ENCODE results near the gene INHBC. TPM values are rescaled to one million over a fixed set of nuclear protein-coding genes. Genes with fewer than 3 reads are reported as not detected.

The INHBC gene
- total RNA-seq, 1 donor from 2014 or later: not detected

GRCh38 chr12:57473392-57473791 lies 38.8 kb downstream of the INHBC start:
- Mint-ChIP-seq H3K9me3 (no peaks in the 10 kb centered on the region), H3K4me3 (no peak overlapping the region), H3K27me3 (no peaks in the 10 kb centered on the region), H3K36me3 (ENCODE audit: low read depth) (peaks cover 65% of the 10 kb centered on the region), H3K4me1 (peaks cover 42% of the 10 kb centered on the region), H3K27ac (peak overlapping the region; percentile 2)
- intact Hi-C loops (cut with micrococcal nuclease): loop anchor here (10.0 kb wide), 1 partner anchor 221 kb away; the partner anchor contains the start of gene OS9
- DNase-seq: no peak

GRCh38 chr12:57473886-57474285 lies 39.3 kb downstream of the INHBC start:
- Mint-ChIP-seq H3K4me1 (peaks cover 47% of the 10 kb centered on the region), H3K27ac (peak overlapping the region; percentile 68), H3K4me3 (peak overlapping the region; percentile 72), H3K27me3 (no peaks in the 10 kb centered on the region), H3K36me3 (ENCODE audit: low read depth) (peaks cover 67% of the 10 kb centered on the region), H3K9me3 (no peaks in the 10 kb centered on the region)
- DNase-seq: no peak
- intact Hi-C loops (cut with micrococcal nuclease): loop anchor here (10.0 kb wide), 1 partner anchor 221 kb away; the partner anchor contains the start of gene OS9

- DNase-seq: no peak
- Mint-ChIP-seq H3K4me1 (peaks cover 51% of the 10 kb centered on the region), H3K36me3 (ENCODE audit: low read depth) (peaks cover 65% of the 10 kb centered on the region), H3K9me3 (no peaks in the 10 kb centered on the region), H3K4me3 (peak overlapping the region; percentile 72), H3K27me3 (no peaks in the 10 kb centered on the region), H3K27ac (peak overlapping the region; percentile 68)
- intact Hi-C loops (cut with micrococcal nuclease): loop anchor here (10.0 kb wide), 1 partner anchor 220 kb away; the partner anchor contains the start of gene OS9
Measured at GRCh38 chr12:57474430-57474829, 39.8 kb downstream of the INHBC start.

- Mint-ChIP-seq H3K27me3 (no peaks in the 10 kb centered on the region), H3K4me1 (peaks cover 55% of the 10 kb centered on the region), H3K4me3 (peak overlapping the region; percentile 72), H3K9me3 (no peaks in the 10 kb centered on the region), H3K36me3 (ENCODE audit: low read depth) (peaks cover 64% of the 10 kb centered on the region), H3K27ac (peak overlapping the region; percentile 68)
- no peak for DNase-seq
- intact Hi-C loops (cut with micrococcal nuclease): loop anchor here (5.0 to 10.0 kb wide), 3 partner anchors 220 to 468 kb away; partner anchors contain the start of genes OS9 and ZBTB39
Measured at GRCh38 chr12:57474862-57475261, 40.3 kb downstream of the INHBC start.

- Mint-ChIP-seq H3K4me1 (peaks cover 62% of the 10 kb centered on the region), H3K4me3 (peak overlapping the region; percentile 96)
- intact Hi-C loops (cut with micrococcal nuclease): loop anchor here (1.0 to 10.0 kb wide), 4 partner anchors 16 to 468 kb away; partner anchors contain the start of genes GLI1, OS9 and ZBTB39
Measured at GRCh38 chr12:57475271-57476161, 40.9 kb downstream of the INHBC start.

GRCh38 chr12:57476162-57476992 lies 41.8 kb downstream of the INHBC start:
- H3K9me3 Mint-ChIP-seq: no peaks in the 10 kb centered on the region
- DNase-seq: peak; percentile 93
- intact Hi-C loops (cut with micrococcal nuclease): loop anchor here (1.0 to 10.0 kb wide), 4 partner anchors 17 to 469 kb away; partner anchors contain the start of genes GLI1, OS9 and ZBTB39
- H3K4me1 Mint-ChIP-seq: peaks cover 68% of the 10 kb centered on the region
- no peaks in the 10 kb centered on the region for H3K27me3 Mint-ChIP-seq
- H3K36me3 Mint-ChIP-seq (ENCODE audit: low read depth): peaks cover 60% of the 10 kb centered on the region
- H3K4me3 Mint-ChIP-seq: peak overlapping the region; percentile 96
- H3K27ac Mint-ChIP-seq: peak overlapping the region; percentile 97

More at GRCh38 chr12:57475271-57476161, 40.9 kb downstream of the INHBC start:
- no peak for DNase-seq
- peaks cover 64% of the 10 kb centered on the region for H3K36me3 Mint-ChIP-seq (ENCODE audit: low read depth)
- H3K9me3 Mint-ChIP-seq: no peaks in the 10 kb centered on the region
- H3K27ac Mint-ChIP-seq: peak overlapping the region; percentile 97
- no peaks in the 10 kb centered on the region for H3K27me3 Mint-ChIP-seq

- Mint-ChIP-seq H3K4me3 (peak overlapping the region; percentile 96), H3K4me1 (peaks cover 71% of the 10 kb centered on the region), H3K27ac (peak overlapping the region; percentile 97), H3K36me3 (ENCODE audit: low read depth) (peaks cover 55% of the 10 kb centered on the region), H3K9me3 (no peaks in the 10 kb centered on the region), H3K27me3 (no peaks in the 10 kb centered on the region)
- DNase-seq: peak; percentile 76
- intact Hi-C loops (cut with micrococcal nuclease): loop anchor here (1.0 to 10.0 kb wide), 4 partner anchors 18 to 470 kb away; partner anchors contain the start of genes GLI1, OS9 and ZBTB39
Measured at GRCh38 chr12:57476993-57477709, 42.6 kb downstream of the INHBC start.

GRCh38 chr12:57477710-57478681 lies 43.4 kb downstream of the INHBC start:
- intact Hi-C loops (cut with micrococcal nuclease): loop anchor here (1.0 to 10.0 kb wide), 5 partner anchors 16 to 471 kb away; partner anchors contain the start of genes OS9, PIP4K2C and ZBTB39
- H3K4me3 Mint-ChIP-seq: peak overlapping the region; percentile 96
- H3K36me3 Mint-ChIP-seq (ENCODE audit: low read depth): peaks cover 49% of the 10 kb centered on the region
- peak overlapping the region; percentile 97 for H3K27ac Mint-ChIP-seq
- peak; percentile 87 for DNase-seq
- no peaks in the 10 kb centered on the region for H3K9me3 Mint-ChIP-seq
- no peaks in the 10 kb centered on the region for H3K27me3 Mint-ChIP-seq
- H3K4me1 Mint-ChIP-seq: peaks cover 66% of the 10 kb centered on the region

GRCh38 chr12:57479043-57479375 lies 44.4 kb downstream of the INHBC start:
- Mint-ChIP-seq H3K4me3 (peak overlapping the region; percentile 96), H3K4me1 (peaks cover 63% of the 10 kb centered on the region), H3K9me3 (no peaks in the 10 kb centered on the region), H3K36me3 (ENCODE audit: low read depth) (peaks cover 42% of the 10 kb centered on the region), H3K27ac (peak overlapping the region; percentile 97), H3K27me3 (no peaks in the 10 kb centered on the region)
- intact Hi-C loops (cut with micrococcal nuclease): loop anchor here (1.0 to 10.0 kb wide), 6 partner anchors 8 to 472 kb away; partner anchors contain the start of genes DDIT3, OS9, PIP4K2C and ZBTB39
- DNase-seq: no peak

GRCh38 chr12:57479376-57480115 lies 45.0 kb downstream of the INHBC start, which contains the start of gene ARHGAP9:
Gene ARHGAP9 (minus strand): TSS chr12:57479866. CDS start chr12:57479406, 460 bp downstream.
- peaks cover 37% of the 10 kb centered on the region for H3K36me3 Mint-ChIP-seq (ENCODE audit: low read depth)
- peaks cover 57% of the 10 kb centered on the region for H3K4me1 Mint-ChIP-seq
- intact Hi-C loops (cut with micrococcal nuclease): loop anchor here (1.0 to 10.0 kb wide), 6 partner anchors 8 to 472 kb away; partner anchors contain the start of genes DDIT3, OS9, PIP4K2C and ZBTB39
- H3K27ac Mint-ChIP-seq: peak within 1 kb of the TSS; percentile 97
- peak within 1 kb of the TSS; percentile 96 for H3K4me3 Mint-ChIP-seq
- no peaks in the 10 kb centered on the region for H3K27me3 Mint-ChIP-seq
- H3K9me3 Mint-ChIP-seq: no peaks in the 10 kb centered on the region
- peak; percentile 88 for DNase-seq

- H3K27me3 Mint-ChIP-seq: no peaks in the 10 kb centered on the region
- peaks cover 47% of the 10 kb centered on the region for H3K4me1 Mint-ChIP-seq
- no peak overlapping the region for H3K4me3 Mint-ChIP-seq
- intact Hi-C loops (cut with micrococcal nuclease): no loop called here
- no peak for DNase-seq
- H3K36me3 Mint-ChIP-seq (ENCODE audit: low read depth): peaks cover 22% of the 10 kb centered on the region
- no peaks in the 10 kb centered on the region for H3K9me3 Mint-ChIP-seq
- H3K27ac Mint-ChIP-seq: peak overlapping the region; percentile 97
Measured at GRCh38 chr12:57481671-57482070, 47.1 kb downstream of the INHBC start.

All from activated CD4-positive, alpha-beta T cell treated with anti-CD3 and anti-CD28 coated beads, Interleukin-2, amount 10 ng/mL, durations not matched to agents 24 days and 14 days (primary cell).